ENCODE measurements around the gene PRXL2B.

Gene PRXL2B

GRCh38 chr1:2627746-2628145 lies 41.2 kb downstream of the PRXL2B start:
- intact Hi-C loops (cut with DNase I), result no loop called here
- DNase-seq, result peak in 1 of 42 donors; percentile 7

DNA sequence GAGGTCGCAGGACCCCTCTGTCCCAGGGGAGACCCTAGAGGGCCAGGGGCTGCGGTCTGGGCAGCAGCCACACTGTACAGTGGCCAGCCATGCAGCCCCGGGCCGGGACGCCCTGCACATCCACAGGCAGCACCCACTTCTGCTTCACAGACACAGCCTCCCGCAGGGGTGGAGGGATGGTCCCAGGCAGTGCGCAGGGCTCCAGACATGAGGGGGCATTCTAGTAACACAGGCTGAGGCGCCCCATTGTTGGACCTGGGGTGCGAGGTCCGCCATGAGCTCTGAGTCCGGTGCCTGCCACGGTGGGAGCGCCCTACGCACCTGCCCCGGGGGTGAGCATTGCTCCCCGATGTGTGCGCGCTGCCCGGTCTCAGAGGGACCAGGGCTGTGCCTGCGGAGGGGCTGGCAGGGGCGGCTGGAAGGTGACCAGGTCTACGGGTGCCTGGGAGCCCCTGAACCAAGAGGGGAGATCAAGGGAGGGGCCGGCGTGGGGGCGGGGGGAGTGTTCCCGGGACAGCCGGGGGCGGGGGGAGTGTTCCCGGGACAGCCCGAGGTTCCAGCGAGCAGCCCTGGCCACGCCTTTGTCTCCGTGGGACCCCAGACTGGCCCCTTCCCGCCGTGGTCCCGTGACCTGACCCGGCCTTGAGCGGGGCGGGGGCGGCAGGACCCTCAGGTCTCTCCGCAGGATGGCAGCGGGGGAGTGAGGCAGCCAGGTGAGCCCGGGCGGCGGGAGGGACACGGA lies 41.8 kb downstream of the PRXL2B start:
- DNase-seq, result peak in 2 of 42 donors; percentile 0 to 9
- intact Hi-C loops (cut with DNase I), result no loop called here

DNA sequence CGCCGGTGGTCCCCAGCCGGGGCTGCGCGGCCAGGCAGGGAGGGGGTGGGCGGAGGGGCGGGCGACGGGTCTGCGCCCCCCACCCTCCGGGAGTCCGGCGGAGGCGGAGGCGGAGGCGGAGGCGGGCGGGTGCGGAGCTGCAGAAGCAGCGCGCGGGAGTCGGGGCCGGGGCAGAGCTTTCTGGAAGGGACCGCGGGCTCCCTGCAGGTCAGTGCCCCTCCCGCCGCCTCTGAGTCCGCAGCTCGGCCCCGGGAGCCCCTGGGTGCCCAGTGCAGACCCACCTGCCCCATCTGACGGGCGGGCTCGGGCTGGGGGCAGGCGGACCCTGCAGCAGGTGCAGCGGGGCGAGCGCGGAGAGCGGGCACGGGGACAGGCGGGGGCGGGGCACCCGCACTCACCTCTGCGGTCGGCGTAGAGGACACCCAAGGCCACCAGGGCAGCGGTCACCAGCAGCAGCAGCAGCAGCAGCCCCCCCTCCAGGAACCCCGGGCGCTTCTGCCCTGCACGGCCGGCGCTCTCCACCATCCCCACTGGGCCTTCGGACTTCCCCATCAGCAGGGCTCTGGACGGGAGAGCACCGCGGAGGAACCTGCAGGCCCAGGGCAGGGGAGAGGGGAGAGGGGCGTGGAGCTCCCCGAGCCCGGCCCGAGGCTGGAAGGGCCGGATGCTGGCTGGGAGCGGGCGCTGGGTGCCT lies 42.5 kb downstream of the PRXL2B start:
- intact Hi-C loops (cut with DNase I), result no loop called here
- DNase-seq, result peak in 2 of 42 donors; percentile 3 to 7

- intact Hi-C loops (cut with DNase I), result no loop called here
- DNase-seq, result peak in 2 of 42 donors; percentile 5 to 13
These were observed 43.3 kb downstream of the PRXL2B start for GRCh38 chr1:2629627-2630497.

- intact Hi-C loops (cut with DNase I), result no loop called here
- DNase-seq, result no peak
These were observed 44.0 kb downstream of the PRXL2B start for GRCh38 chr1:2630498-2631135.

DNA sequence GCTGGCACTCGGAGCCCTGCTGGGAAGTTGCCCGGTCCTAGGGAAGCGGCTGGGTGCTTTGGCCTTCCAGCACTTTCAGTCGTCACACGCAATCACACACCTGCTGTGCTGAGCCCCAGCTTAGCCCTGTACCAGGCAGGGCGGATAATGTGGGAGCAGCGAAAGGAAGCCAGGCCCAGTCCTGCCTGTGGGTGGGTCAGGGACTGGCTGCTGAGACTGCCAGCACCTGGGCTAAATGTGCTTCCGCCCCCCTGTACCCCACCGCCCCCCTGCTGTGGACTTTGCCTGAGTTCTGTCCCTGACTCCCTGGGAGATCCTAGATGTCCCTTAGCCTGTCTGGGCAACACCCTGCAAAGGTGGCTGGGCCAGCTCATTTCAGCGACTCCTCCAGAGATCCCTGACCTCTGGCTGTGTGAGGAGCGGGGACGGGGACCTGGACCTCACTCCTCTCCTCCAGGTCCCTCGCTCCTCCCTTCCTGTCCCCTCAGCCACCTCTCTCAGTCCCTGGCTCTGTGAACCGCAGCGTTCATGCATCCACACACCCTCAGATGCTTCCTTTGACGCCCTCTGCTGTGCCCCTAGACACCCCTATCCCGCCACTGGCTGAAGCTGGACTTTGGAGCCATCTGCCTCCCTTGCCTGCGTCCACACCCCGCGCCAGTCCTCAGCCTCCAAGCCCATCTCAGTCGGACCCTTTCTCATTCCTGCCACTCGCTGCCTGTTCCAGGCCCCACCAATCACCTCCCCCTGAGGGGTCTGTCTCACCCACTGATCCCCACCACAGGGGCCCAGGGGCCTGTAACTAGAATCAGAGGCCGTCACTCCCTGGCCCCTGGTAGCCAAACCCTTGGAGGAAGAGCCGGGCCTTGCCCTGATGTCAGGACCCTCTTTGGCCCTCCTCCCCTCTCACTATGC lies 44.8 kb downstream of the PRXL2B start:
- peak in 1 of 42 donors; percentile 4 for DNase-seq
- intact Hi-C loops (cut with DNase I), result no loop called here

DNA sequence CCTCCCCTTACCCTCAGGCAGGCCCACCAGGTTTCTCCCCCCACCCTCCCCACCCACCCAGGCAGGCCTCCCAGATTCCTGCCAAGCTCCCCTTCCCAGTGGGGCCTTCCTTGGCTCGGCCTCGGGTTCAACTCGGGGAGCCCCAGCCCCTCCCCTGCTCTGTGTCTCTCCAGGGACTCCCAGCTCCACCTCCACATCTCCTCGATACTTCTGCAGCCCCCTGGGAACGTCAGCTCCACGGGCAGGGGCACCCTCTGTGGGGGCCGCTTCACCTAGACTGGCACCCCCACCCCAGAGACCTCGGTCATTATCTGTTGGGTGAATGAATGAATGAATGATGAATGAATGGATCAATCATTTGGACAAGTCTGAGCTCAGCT lies 45.5 kb downstream of the PRXL2B start:
- DNase-seq, result peak in 1 of 42 donors; percentile 3
- intact Hi-C loops (cut with DNase I), result no loop called here

DNA sequence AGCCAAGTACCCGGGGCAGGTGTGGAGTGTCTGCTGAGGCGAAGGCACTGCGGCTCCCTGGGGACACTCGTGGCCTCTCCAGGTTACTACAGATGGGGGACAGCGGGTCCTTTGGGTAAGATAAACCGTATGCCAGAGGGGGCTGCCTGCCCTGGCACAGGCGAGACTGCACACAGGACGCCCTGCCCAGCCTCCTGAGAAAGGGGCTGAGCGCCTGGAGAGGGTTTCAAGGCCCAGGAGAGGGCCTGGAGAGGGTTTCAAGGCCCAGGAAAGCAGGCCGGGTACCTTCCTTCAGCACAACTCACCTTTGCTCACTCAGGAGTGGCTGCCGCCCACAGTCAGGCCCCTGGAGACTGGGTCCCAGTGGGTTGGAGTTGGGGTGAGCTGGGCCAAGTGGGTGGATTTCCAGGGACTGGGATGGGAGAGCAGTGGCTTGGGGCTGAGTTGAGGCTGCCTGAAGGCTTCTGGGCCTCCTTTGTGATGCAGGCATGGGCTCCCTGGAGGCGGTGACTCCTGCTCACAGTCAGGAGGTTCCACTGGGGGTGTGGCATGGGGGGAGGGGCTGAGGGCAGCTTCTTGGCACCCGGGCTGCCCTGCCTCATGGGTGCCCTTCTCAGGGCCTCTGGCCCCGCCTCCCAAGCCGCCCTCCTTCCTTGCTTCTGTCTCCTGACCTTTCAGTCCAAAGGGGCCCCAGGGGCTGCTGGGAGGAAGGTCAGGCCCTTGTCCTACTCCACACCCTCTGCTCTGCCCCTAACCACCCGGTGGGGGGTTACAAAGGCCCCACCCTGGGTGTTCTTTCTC lies 46.2 kb downstream of the PRXL2B start, which contains the start of gene MMEL1:
Gene MMEL1, minus strand, starts transcription at position 456 of the 801 bp plus-strand sequence. CDS start 3,532 bp downstream, outside the sequence.
- intact Hi-C loops (cut with DNase I), result no loop called here
- peak in 2 of 42 donors; percentile 2 to 5 for DNase-seq

- intact Hi-C loops (cut with DNase I), result no loop called here
- DNase-seq, result peak in 2 of 42 donors; percentile 8 to 27
These were observed 46.9 kb downstream of the PRXL2B start for GRCh38 chr1:2633366-2633935.

- intact Hi-C loops (cut with DNase I), result no loop called here
- DNase-seq, result peak in 1 of 42 donors; percentile 1
These were observed 47.4 kb downstream of the PRXL2B start for GRCh38 chr1:2633936-2634491.

- intact Hi-C loops (cut with DNase I), result no loop called here
- peak in 3 of 42 donors; percentile 3 to 10 (median 3) for DNase-seq
These were observed 48.9 kb downstream of the PRXL2B start for GRCh38 chr1:2635361-2636010.

GRCh38 chr1:2636733-2637132 lies 50.2 kb downstream of the PRXL2B start:
- intact Hi-C loops (cut with DNase I), result no loop called here
- DNase-seq, result peak in 3 of 42 donors; percentile 0 to 5 (median 2)

GRCh38 chr1:2637442-2638145 lies 51.0 kb downstream of the PRXL2B start:
- DNase-seq, result peak in 5 of 42 donors; percentile 6 to 36 (median 24)
- intact Hi-C loops (cut with DNase I), result no loop called here

GRCh38 chr1:2638466-2639115 lies 52.0 kb downstream of the PRXL2B start:
- peak in 3 of 42 donors; percentile 8 to 29 (median 24) for DNase-seq
- intact Hi-C loops (cut with DNase I), result no loop called here

DNA sequence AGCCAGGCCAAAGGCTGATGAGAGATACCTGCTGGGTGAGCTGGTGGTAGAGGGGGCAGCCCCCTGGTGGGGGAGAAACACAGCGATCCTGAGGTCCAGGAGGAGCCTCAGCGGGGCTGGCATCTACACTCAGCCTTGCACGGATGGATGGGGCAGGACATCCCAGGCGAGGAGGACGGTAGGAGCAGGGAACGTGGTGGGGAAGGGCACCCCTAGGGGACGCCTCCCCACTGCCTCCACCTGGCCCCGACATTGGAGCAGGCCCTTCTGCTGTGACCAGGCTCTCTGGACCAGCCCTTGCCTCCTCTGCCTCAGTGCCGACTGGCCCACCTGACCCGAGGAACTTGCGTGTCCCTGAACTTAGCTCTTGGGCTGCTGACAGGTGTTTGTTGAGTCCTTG lies 52.6 kb downstream of the PRXL2B start:
- intact Hi-C loops (cut with DNase I), result no loop called here
- peak in 3 of 42 donors; percentile 4 to 26 (median 7) for DNase-seq
